CD4-positive, alpha-beta T cell (primary cell): Measurements from ENCODE around the gene TENT4B. TPM values are rescaled to one million over a fixed set of nuclear protein-coding genes. Genes with fewer than 3 reads are reported as not detected.
A peak's percentile ranks its signal among the peaks of the same experiment; 100 is the strongest.
"Not testable (repeated sequence)": the region's sequence is repeated elsewhere in the genome, so short reads cannot be mapped to it uniquely, and the experiment has no call there.

Source experiments
- ATAC-seq: fragments of 200-7000 bp; cut with Tn5 transposase; one replicate; pipeline ENCODE4 v1.10.0; 2022; ENCODE audit warnings: mild to moderate bottlenecking; ENCODE audit not compliant: poor library complexity
- CTCF ChIA-PET: fragments of 350-600 bp; sonication (Branson Sonifier 250); formaldehyde crosslinking; loops from one replicate; lab custom pipeline; 2021; ENCODE audit warnings: antibody characterized with exemption, inconsistent platforms; lab: Charles Lee
- POLR2A ChIA-PET: fragments of 350-600 bp; sonication (Branson Sonifier 250); formaldehyde crosslinking; loops from one replicate; lab custom pipeline; 2021; ENCODE audit warnings: antibody characterized with exemption, inconsistent platforms; lab: Charles Lee
- DNase-seq, 14 experiments: peaks; one replicate each; pipeline ENCODE4 v3.0.0-alpha.2; 2013 to 2020; ENCODE audit warnings: mixed read lengths in 2 of 14
- H3K27ac ChIP-seq, 2 donors: one replicate each; pipeline versions ENCODE4 v1.5.1 to v1.7.0; 2013; ENCODE audit warnings: low read length in 2 of 2, low read depth in 1 of 2, mild to moderate bottlenecking in 1 of 2
- H3K27me3 ChIP-seq, 2 experiments: 1 replicate in 1 of 2; 2 replicates in 1 of 2; pipeline versions ENCODE4 v1.6.1 to v1.7.0; 2013; ENCODE audit warnings: low read length in 2 of 2, control low read depth in 1 of 2, mild to moderate bottlenecking in 1 of 2, moderate library complexity in 1 of 2; ENCODE audit not compliant: insufficient read depth in 2 of 2, control insufficient read depth in 1 of 2
- H3K36me3 ChIP-seq: one replicate; pipeline ENCODE4 v1.6.1; 2013; ENCODE audit warnings: low read length, control low read depth; ENCODE audit not compliant: insufficient read depth
- H3K4me1 ChIP-seq: one replicate; pipeline ENCODE4 v1.6.1; 2013; ENCODE audit warnings: low read length, control low read depth; ENCODE audit not compliant: insufficient read depth
- H3K4me3 ChIP-seq: one replicate; pipeline ENCODE4 v1.5.1; 2013; ENCODE audit warnings: mild to moderate bottlenecking, low read length, moderate library complexity
- H3K9me3 ChIP-seq, 2 experiments: 1 replicate in 1 of 2; 2 replicates in 1 of 2; pipeline versions ENCODE4 v1.6.1 to v1.7.0; 2013; ENCODE audit warnings: low read length in 2 of 2, mild to moderate bottlenecking in 2 of 2, control low read depth in 1 of 2, moderate library complexity in 1 of 2; ENCODE audit not compliant: control insufficient read depth in 1 of 2, insufficient read depth in 1 of 2
- H3K27ac Mint-ChIP-seq: one replicate; pipeline ENCODE4 v1.8.0; 2020; ENCODE audit warnings: mixed read lengths
- H3K27me3 Mint-ChIP-seq: one replicate; pipeline ENCODE4 v1.8.0; 2021; ENCODE audit warnings: mixed read lengths
- H3K36me3 Mint-ChIP-seq: one replicate; pipeline ENCODE4 v1.8.0; 2021; ENCODE audit warnings: low read depth, mixed read lengths
- H3K4me1 Mint-ChIP-seq: one replicate; pipeline ENCODE4 v1.8.0; 2021; ENCODE audit warnings: low read depth, mixed read lengths
- H3K4me3 Mint-ChIP-seq: one replicate; pipeline ENCODE4 v1.8.0; 2020; ENCODE audit warnings: mild to moderate bottlenecking, mixed read lengths
- H3K9me3 Mint-ChIP-seq: one replicate; pipeline ENCODE4 v1.8.0; 2020; ENCODE audit warnings: mixed read lengths
- CTCF ChIP-seq: fragments of 200-600 bp; IDR thresholded peaks from one replicate; pipeline ENCODE4 v1.8.0; 2022; ENCODE audit warnings: antibody characterized with exemption, mild to moderate bottlenecking
- intact Hi-C, 2 experiments: fragments of 100-400 bp; cut with DNase I in 1 of 2; cut with micrococcal nuclease in 1 of 2; formaldehyde crosslinking; loops; one replicate each; pipeline versions ENCODE4 v1.15.1 to v1.9.0; 2023 to 2025; cut with DNase I, micrococcal nuclease
- total RNA-seq, 174 experiments: library from RNA in 2 of 174; stranded (reverse) in 2 of 174; gene quantifications; one replicate each; pipeline ENCODE4 v1.2.3 and lab custom pipeline; 2021 to 2026

The TENT4B gene
- total RNA-seq, 2 experiments from 2014 or later, result 32.9 to 35.0 TPM

GRCh38 chr16:50238868-50239301 is 85.8 kb downstream of the TENT4B start:
- H3K27ac ChIP-seq, result no peak overlapping the region
- ATAC-seq (no peak), DNase-seq (no peak)
- H3K36me3 ChIP-seq, result no peaks in the 10 kb centered on the region
- Mint-ChIP-seq H3K4me3 (no peak overlapping the region), H3K36me3 (no peaks in the 10 kb centered on the region), H3K27ac (no peak overlapping the region), H3K4me1 (no peaks in the 10 kb centered on the region), H3K27me3 (no peaks in the 10 kb centered on the region), H3K9me3 (no peaks in the 10 kb centered on the region)
- intact Hi-C loops, result no loop called here
- no peak overlapping the region for H3K4me3 ChIP-seq
- ChIA-PET CTCF (interaction anchor here (0.6 to 0.7 kb wide), 2 partner anchors 37 to 72 kb away, joined by 3 read pairs; no protein-coding TSS in a partner anchor), POLR2A (no interaction called here)
- no peaks in the 10 kb centered on the region for H3K4me1 ChIP-seq
- H3K9me3 ChIP-seq, result no peaks in the 10 kb centered on the region
- no peak for TF ChIP-seq CTCF
- no peaks in the 10 kb centered on the region for H3K27me3 ChIP-seq

GRCh38 chr16:50243024-50243423 is 89.9 kb downstream of the TENT4B start:
- intact Hi-C loops, H3K4me1 Mint-ChIP-seq, H3K9me3 Mint-ChIP-seq, H3K36me3 Mint-ChIP-seq, H3K4me3 Mint-ChIP-seq, ATAC-seq, H3K27ac Mint-ChIP-seq, POLR2A ChIA-PET, DNase-seq, H3K36me3 ChIP-seq, H3K27ac ChIP-seq, H3K27me3 Mint-ChIP-seq, H3K27me3 ChIP-seq, H3K9me3 ChIP-seq, H3K4me3 ChIP-seq: not testable (repeated sequence)
- CTCF ChIA-PET, result interaction anchor here (0.6 to 1.5 kb wide), 2 partner anchors 39 to 547 kb away, joined by 3 to 4 read pairs; no protein-coding TSS in a partner anchor
- H3K4me1 ChIP-seq, result peaks cover 21% of the 10 kb centered on the region

- no peak overlapping the region for H3K4me3 ChIP-seq
- Mint-ChIP-seq H3K36me3 (no peaks in the 10 kb centered on the region), H3K9me3 (no peaks in the 10 kb centered on the region), H3K27me3 (no peaks in the 10 kb centered on the region), H3K4me1 (peaks cover 7% of the 10 kb centered on the region), H3K4me3 (peak overlapping the region; percentile 20), H3K27ac (no peak overlapping the region)
- CTCF ChIA-PET, result no interaction called here
- POLR2A ChIA-PET, result no interaction called here
- ATAC-seq, result no peak
- H3K9me3 ChIP-seq, result no peaks in the 10 kb centered on the region
- no peaks in the 10 kb centered on the region for H3K36me3 ChIP-seq
- H3K27ac ChIP-seq, result no peak overlapping the region
- intact Hi-C loops, result no loop called here
- no peak for TF ChIP-seq CTCF
- H3K4me1 ChIP-seq, result peaks cover 21% of the 10 kb centered on the region
- H3K27me3 ChIP-seq, result no peaks in the 10 kb centered on the region
- DNase-seq, result no peak
These were observed 91.0 kb downstream of the TENT4B start for GRCh38 chr16:50244140-50244503.
